Measurements from ENCODE around the gene KRT20. TPM values are rescaled to one million over a fixed set of nuclear protein-coding genes. Genes with fewer than 3 reads are reported as not detected.

Gene KRT20
- polyA plus RNA-seq, 2 of the 4 experiments (the other 2 are of a cell fraction) = 0.28 TPM; not detected in 1

DNA sequence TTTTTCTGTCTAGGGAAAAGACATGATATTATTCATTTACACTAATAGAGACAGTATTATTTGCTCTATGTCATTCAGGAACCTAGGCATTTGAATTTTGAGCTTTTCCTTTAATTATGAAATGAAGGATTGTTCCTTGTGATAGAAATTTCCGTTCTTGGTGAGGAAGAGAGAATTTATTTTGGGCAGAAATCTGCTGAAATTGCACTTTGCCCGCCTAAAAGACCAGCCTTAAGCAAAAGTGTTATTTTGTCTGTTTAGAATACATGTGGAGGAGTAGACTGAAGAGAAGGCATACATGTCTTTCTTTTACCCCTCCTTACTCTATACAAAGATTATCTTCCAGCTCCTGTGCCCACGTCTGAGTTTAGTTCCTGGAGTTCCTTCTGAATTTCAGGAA, 45.8 kb downstream of the KRT20 start:
- FAIRE-seq (peak; percentile 43), DNase-seq (ENCODE audit: low read depth in 1 of 2, low spot score in 1 of 2) (no peak), ATAC-seq (no peak)
- no peak overlapping the region for H3K4me3 ChIP-seq
- ChIA-PET POLR2A (no interaction called here), CTCF (interaction anchor here (0.8 to 4.1 kb wide), 6 partner anchors 16 to 824 kb away, joined by 3 to 21 read pairs (median 4); no protein-coding TSS in a partner anchor)
- H3K4me1 ChIP-seq = no peaks in the 10 kb centered on the region
- H3K27ac ChIP-seq = no peak overlapping the region
- H3K9me3 ChIP-seq = no peaks in the 10 kb centered on the region
- 86% methylated on average over 3 of the region's 3 CpGs for WGBS (ENCODE audit: missing lambda C conversion rate)
- TF ChIP-seq, protein P1, sequence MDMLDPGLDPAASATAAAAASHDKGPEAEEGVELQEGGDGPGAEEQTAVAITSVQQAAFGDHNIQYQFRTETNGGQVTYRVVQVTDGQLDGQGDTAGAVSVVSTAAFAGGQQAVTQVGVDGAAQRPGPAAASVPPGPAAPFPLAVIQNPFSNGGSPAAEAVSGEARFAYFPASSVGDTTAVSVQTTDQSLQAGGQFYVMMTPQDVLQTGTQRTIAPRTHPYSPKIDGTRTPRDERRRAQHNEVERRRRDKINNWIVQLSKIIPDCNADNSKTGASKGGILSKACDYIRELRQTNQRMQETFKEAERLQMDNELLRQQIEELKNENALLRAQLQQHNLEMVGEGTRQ (IDR thresholded peaks at IDR 0.05) = no peak
- peak; percentile 81 for TF ChIP-seq MAFK (IDR thresholded peaks at IDR 0.05; ENCODE audit: partially characterized antibody)
- H3K4me2 ChIP-seq = no peak overlapping the region

DNA sequence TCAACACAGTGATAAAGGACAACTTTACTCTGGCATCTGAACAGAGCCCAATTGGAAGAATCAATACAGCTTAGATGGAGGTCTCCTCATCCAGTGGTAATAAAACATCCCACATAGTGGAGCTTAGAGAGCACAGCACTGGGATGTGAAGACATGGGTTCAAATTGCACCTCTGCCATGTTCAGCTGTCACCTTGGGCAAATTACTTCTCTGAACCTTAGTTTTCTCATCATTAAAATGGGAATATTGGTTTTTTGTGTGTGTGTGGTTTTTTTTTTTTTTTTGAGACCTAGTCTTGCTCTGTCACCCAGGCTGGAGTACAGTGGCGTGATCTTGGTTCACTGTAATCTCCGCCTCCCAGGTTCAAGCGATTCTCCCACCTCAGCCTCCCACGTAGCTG, 49.0 kb downstream of the KRT20 start:
- no peak overlapping the region for H3K4me3 ChIP-seq
- WGBS (ENCODE audit: missing lambda C conversion rate) = 96% methylated on average over 4 of the region's 4 CpGs
- CTCF ChIA-PET = interaction anchor here (0.6 to 1.8 kb wide), 4 partner anchors 21 to 827 kb away, joined by 3 to 6 read pairs (median 4); no protein-coding TSS in a partner anchor
- H3K27ac ChIP-seq = no peak overlapping the region
- H3K9me3 ChIP-seq = no peaks in the 10 kb centered on the region
- H3K4me2 ChIP-seq = no peak overlapping the region
- no peaks in the 10 kb centered on the region for H3K4me1 ChIP-seq
- ATAC-seq (no peak), DNase-seq (ENCODE audit: low read depth in 1 of 2, low spot score in 1 of 2) (no peak), FAIRE-seq (no peak)
- no peak for TF ChIP-seq NFE2L2 (conservative IDR thresholded peaks at IDR 0.05; ENCODE audit: low read length)
- TF ChIP-seq, protein P2, sequence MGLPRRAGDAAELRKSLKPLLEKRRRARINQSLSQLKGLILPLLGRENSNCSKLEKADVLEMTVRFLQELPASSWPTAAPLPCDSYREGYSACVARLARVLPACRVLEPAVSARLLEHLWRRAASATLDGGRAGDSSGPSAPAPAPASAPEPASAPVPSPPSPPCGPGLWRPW (IDR thresholded peaks at IDR 0.05) = no peak
- TF ChIP-seq ZNF302 (CRISPR knock-in tag; IDR thresholded peaks at IDR 0.05) = no peak
- TF ChIP-seq NPAS2 (CRISPR knock-in tag; IDR thresholded peaks at IDR 0.05; ENCODE audit: borderline replicate concordance) = no peak
- POLR2A ChIA-PET = no interaction called here

DNA sequence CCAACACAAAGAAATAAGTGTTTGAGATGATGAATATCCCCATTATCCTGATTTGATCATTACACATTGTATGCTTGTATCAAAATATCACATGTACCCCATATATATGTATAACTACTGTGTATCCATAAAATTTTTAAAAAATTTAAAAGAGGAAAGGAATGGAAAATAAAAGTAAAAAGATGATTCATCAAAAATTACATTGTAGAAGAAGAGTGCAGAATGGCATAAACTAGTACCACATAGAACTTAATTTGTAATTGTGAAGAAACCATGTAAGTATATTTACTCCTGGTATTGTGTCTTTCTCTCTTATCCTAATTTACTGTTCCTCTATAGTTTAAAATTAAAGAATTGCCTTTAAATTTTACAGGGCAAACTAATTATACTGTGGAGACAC, 51.2 kb downstream of the KRT20 start:
- no peak for ATAC-seq
- ChIA-PET POLR2A (interaction anchor here (1.7 kb wide), 1 partner anchor 855 kb away, joined by 5 read pairs; the partner anchor contains the start of gene EIF1), CTCF (interaction anchor here (0.9 to 1.4 kb wide), 6 partner anchors 11 to 834 kb away, joined by 3 to 5 read pairs (median 4); partner anchors contain the start of gene KRT10)
- Histone ChIP-seq H3K27ac (no peak overlapping the region), H3K9me3 (no peaks in the 10 kb centered on the region), H3K4me3 (no peak overlapping the region), H3K4me1 (no peaks in the 10 kb centered on the region), H3K4me2 (no peak overlapping the region)
- no peak for FAIRE-seq
- DNase-seq (ENCODE audit: low read depth in 1 of 2, low spot score in 1 of 2) = no peak
- TF ChIP-seq, protein P3, sequence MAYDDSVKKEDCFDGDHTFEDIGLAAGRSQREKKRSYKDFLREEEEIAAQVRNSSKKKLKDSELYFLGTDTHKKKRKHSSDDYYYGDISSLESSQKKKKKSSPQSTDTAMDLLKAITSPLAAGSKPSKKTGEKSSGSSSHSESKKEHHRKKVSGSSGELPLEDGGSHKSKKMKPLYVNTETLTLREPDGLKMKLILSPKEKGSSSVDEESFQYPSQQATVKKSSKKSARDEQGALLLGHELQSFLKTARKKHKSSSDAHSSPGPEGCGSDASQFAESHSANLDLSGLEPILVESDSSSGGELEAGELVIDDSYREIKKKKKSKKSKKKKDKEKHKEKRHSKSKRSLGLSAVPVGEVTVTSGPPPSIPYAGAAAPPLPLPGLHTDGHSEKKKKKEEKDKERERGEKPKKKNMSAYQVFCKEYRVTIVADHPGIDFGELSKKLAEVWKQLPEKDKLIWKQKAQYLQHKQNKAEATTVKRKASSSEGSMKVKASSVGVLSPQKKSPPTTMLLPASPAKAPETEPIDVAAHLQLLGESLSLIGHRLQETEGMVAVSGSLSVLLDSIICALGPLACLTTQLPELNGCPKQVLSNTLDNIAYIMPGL (CRISPR knock-in tag; IDR thresholded peaks at IDR 0.05; ENCODE audit: borderline replicate concordance) = no peak
- TF ChIP-seq RARB (CRISPR knock-in tag; IDR thresholded peaks at IDR 0.05) (no peak), MAFK (IDR thresholded peaks at IDR 0.05; ENCODE audit: partially characterized antibody) (peak; percentile 45)

DNA sequence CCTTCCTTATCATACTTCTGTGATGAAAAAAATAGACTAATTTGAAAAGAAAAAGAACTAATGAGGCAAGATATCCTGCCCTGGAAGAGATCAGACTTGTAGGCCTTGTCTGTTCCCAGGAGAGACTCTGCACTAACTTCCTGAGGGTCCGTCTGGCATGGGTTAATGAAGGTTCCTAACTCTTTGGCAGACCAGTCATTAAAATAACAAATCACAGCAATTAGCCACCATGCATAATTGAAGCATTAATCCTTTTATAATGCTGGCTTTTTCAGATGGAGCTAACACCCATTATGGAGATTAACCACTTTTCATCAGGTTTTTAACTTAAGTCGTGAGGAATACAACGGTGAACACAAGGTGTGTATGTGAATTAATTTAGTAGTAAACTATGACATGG, 52.2 kb downstream of the KRT20 start:
- WGBS (ENCODE audit: missing lambda C conversion rate) = 95% methylated on average over 3 of the region's 3 CpGs
- H3K9me3 ChIP-seq = no peaks in the 10 kb centered on the region
- no peak for FAIRE-seq

More for the DNA sequence above, 52.2 kb downstream of the KRT20 start:
- no peak for DNase-seq (ENCODE audit: low read depth in 1 of 2, low spot score in 1 of 2)
- no peak overlapping the region for H3K4me2 ChIP-seq
- H3K27ac ChIP-seq = no peak overlapping the region
- TF ChIP-seq EP300 (IDR thresholded peaks at IDR 0.05) = no peak
- TF ChIP-seq, protein P4, sequence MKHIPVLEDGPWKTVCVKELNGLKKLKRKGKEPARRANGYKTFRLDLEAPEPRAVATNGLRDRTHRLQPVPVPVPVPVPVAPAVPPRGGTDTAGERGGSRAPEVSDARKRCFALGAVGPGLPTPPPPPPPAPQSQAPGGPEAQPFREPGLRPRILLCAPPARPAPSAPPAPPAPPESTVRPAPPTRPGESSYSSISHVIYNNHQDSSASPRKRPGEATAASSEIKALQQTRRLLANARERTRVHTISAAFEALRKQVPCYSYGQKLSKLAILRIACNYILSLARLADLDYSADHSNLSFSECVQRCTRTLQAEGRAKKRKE (CRISPR knock-in tag; IDR thresholded peaks at IDR 0.05; ENCODE audit: low read depth) = no peak
- no peak for TF ChIP-seq FOSB (CRISPR knock-in tag; IDR thresholded peaks at IDR 0.05)
- TF ChIP-seq ZNF302 (CRISPR knock-in tag; IDR thresholded peaks at IDR 0.05) = no peak
- ChIA-PET POLR2A (interaction anchor here (0.6 to 1.7 kb wide), 3 partner anchors 14 to 856 kb away, joined by 5 read pairs; partner anchors contain the start of gene EIF1), CTCF (interaction anchor here (0.8 to 1.4 kb wide), 9 partner anchors 10 to 830 kb away, joined by 3 to 5 read pairs (median 4); partner anchors contain the start of genes KRT10 and KRT27)
- H3K4me3 ChIP-seq = no peak overlapping the region
- no peak for ATAC-seq
- peaks cover 7% of the 10 kb centered on the region for H3K4me1 ChIP-seq
